A673 (cell line): ENCODE results near the gene WDR43.

Experiments used
- CTCF ChIP-seq: fragments of 300-800, 200-600 bp; sonication (generic); conservative IDR thresholded peaks from 2 replicates; pipeline ENCODE4 v1.5.1; 2017; ENCODE audit warnings: low read depth, mild to moderate bottlenecking, antibody characterized with exemption, low read length, moderate library complexity, mixed read lengths
- EZH2 ChIP-seq: fragments of 200-600 bp; sonication (generic); IDR thresholded peaks from 2 replicates; pipeline ENCODE4 v1.6.1; 2017; ENCODE audit warnings: borderline replicate concordance, low read depth, mild to moderate bottlenecking, mixed read lengths, antibody characterized with exemption, low read length; ENCODE audit not compliant: poor library complexity, severe bottlenecking

- TF ChIP-seq CTCF, result no peak
- TF ChIP-seq EZH2, result no peak
Observed at GRCh38 chr2:28974252-28974651, 79.8 kb downstream of the WDR43 start.
